SK-N-SH (cell line): ENCODE data around the gene PRICKLE1.

Experiments used
- CTCF ChIP-seq: fragments of 200-600 bp; sonication (generic); IDR thresholded peaks from 2 replicates; pipeline ENCODE4 v1.6.1; 2017; ENCODE audit warnings: antibody characterized with exemption, mild to moderate bottlenecking, moderate library complexity
- JUND ChIP-seq: IDR thresholded peaks from 2 replicates; pipeline ENCODE4 v1.4.0; 2012
- MXI1 ChIP-seq: IDR thresholded peaks from 2 replicates; pipeline ENCODE4 v1.6.1; 2012; ENCODE audit warnings: mild to moderate bottlenecking, low read depth, low read length, improper control_type of control experiment
- PBX3 ChIP-seq: IDR thresholded peaks from 2 replicates; pipeline ENCODE4; 2012
- RFX5 ChIP-seq: IDR thresholded peaks from 2 replicates; pipeline ENCODE4 v1.6.1; 2012; ENCODE audit warnings: mild to moderate bottlenecking, improper control_type of control experiment, low read length

GRCh38 chr12:42482748-42483520, 106.6 kb downstream of the PRICKLE1 start:
- no peak for TF ChIP-seq JUND
- TF ChIP-seq RFX5: no peak
- TF ChIP-seq CTCF: peak; percentile 78
- TF ChIP-seq PBX3: no peak
- TF ChIP-seq MXI1: no peak
